Heart left ventricle (tissue), 16 donors: ENCODE measurements around the gene LRIT1. TPM values are rescaled to one million over a fixed set of nuclear protein-coding genes. Genes with fewer than 3 reads are reported as not detected.

Experiments
- ATAC-seq, 4 donors: fragments of 200-7000 bp; cut with Tn5 transposase; one replicate each; pipeline ENCODE4 v1.9.1; 2020 to 2022; ENCODE audit warnings: moderate library complexity in 4 of 4, mild to moderate bottlenecking in 3 of 4, moderate number of reproducible peaks in 1 of 4
- DNase-seq, 5 donors: peaks; one replicate each; pipeline ENCODE4 v3.0.0-alpha.2; 2020
- H3K27ac ChIP-seq, 12 donors: fragments of 200-600 bp; sonication (generic) in 4 of 12; one replicate each; pipeline versions ENCODE4 v1.5.0 to v1.8.0; 2016 to 2022; ENCODE audit warnings: mild to moderate bottlenecking in 2 of 12
- H3K27me3 ChIP-seq, 9 donors: fragments of 200-600 bp; sonication (generic) in 2 of 9; one replicate each; pipeline versions ENCODE4 v1.5.1 to v1.8.0; 2016 to 2022; ENCODE audit warnings: mild to moderate bottlenecking in 3 of 9
- H3K36me3 ChIP-seq, 9 donors: fragments of 200-600 bp; sonication (generic) in 2 of 9; one replicate each; pipeline versions ENCODE4 v1.5.0 to v1.8.0; 2018 to 2022; ENCODE audit warnings: mild to moderate bottlenecking in 2 of 9
- H3K4me1 ChIP-seq, 12 donors: fragments of 200-600 bp; sonication (generic) in 4 of 12; one replicate each; pipeline versions ENCODE4 v1.5.0 to v1.8.0; 2016 to 2022; ENCODE audit warnings: mild to moderate bottlenecking in 3 of 12
- H3K4me3 ChIP-seq, 12 donors: fragments of 200-600 bp; sonication (generic) in 4 of 12; one replicate each; pipeline versions ENCODE4 v1.5.0 to v1.8.0; 2017 to 2022; ENCODE audit warnings: mild to moderate bottlenecking in 9 of 12, moderate library complexity in 4 of 12
- H3K9me3 ChIP-seq, 12 donors: fragments of 200-600 bp; sonication (generic) in 4 of 12; one replicate each; pipeline versions ENCODE4 v1.5.0 to v1.8.0; 2016 to 2022; ENCODE audit warnings: mild to moderate bottlenecking in 1 of 12
- POLR2A ChIP-seq, 2 donors: fragments of 450-650 bp; IDR thresholded peaks; one replicate each; pipeline ENCODE4 v1.6.1; 2017; ENCODE audit warnings: antibody characterized with exemption in 2 of 2, mild to moderate bottlenecking in 2 of 2, moderate library complexity in 2 of 2
- WGBS, 4 donors: extraction: QIAGEN DNeasy Blood & Tissue Kit in 2 of 4; methylation state at CpG; one replicate each; pipeline versions ENCODE4 v1.1.5 to v1.1.7; 2013 to 2018; 5-methylcytosine and 5-hydroxymethylcytosine counted together
- intact Hi-C, 10 donors: fragments of 100-400 bp; cut with DNase I; formaldehyde crosslinking; loops; one replicate each; pipeline versions ENCODE4 v1.11.1 to v1.14.2; 2022
- polyA plus RNA-seq, 2 donors: library from polyadenylated mRNA; stranded (reverse); fragments of 200-250 nt; gene quantifications; one replicate each; pipeline ENCODE4 v1.2.3, GENCODE V29; 2013
- total RNA-seq, 9 donors: library from RNA; depleted of rRNA in 2 of 9; stranded (reverse); fragments of >200 nt in 2 of 9; fragmentation: NEBNext Ultra II Directional in 3 of 9; extraction: Animal tissue kit (Norgen Biotek cat#: 25700) in 3 of 9; gene quantifications; one replicate each; pipeline versions ENCODE4 v1.1.0 to v1.2.4, GENCODE V29; 2016 to 2023
- TF ChIP-seq, protein P1 (sequence below), 12 donors: fragments of 200-600 bp; sonication (generic) in 4 of 12; IDR thresholded peaks; one replicate each; pipeline versions ENCODE4 v1.5.0 to v1.8.0; 2018 to 2022; ENCODE audit warnings: antibody characterized with exemption in 12 of 12, mild to moderate bottlenecking in 5 of 12
- donor health status: ischemic (EF 13 %, LVEDD 7.1; RV severe dilation, severe dysfunction).
- donor health status: healthy with polysubstance abuse.
- donor health status: DM: no; HTN: yes; CAD: no.
- donor health status: DM: no; HTN: no; CAD: no.
- donor health status: ischemic (EF 25% LVEDD 6.9; RV normal size, moderate dysfunction).
- donor health status: ischemic (EF 25% LVEDD 5.7; RV mildly dilated, moderate dysfunction).
- donor health status: healthy.
- donor health status: DM: yes; HTN: yes; CAD: no.
- donor health status: ischemic (EF 35%, LVEDD 5.7; RV mildly dilated, moderate dysfunction).
- donor health status: nonischemic (EF 11% LVEDD 7.7; RV severe dilation, severe dysfunction).
- donor health status: DM: yes; HTN: yes; CAD: no.
- donor health status: PGD.
- donor health status: ischemic (EF 29% LVEDD 5.4; RV normal size, mild dysfunction).
- donor health status: nonischemic (EF 23%, LVEDD 6.1; RV moderate dilation, normal function).

Gene LRIT1
- total and polyA plus RNA-seq, 11 donors: not detected

DNA sequence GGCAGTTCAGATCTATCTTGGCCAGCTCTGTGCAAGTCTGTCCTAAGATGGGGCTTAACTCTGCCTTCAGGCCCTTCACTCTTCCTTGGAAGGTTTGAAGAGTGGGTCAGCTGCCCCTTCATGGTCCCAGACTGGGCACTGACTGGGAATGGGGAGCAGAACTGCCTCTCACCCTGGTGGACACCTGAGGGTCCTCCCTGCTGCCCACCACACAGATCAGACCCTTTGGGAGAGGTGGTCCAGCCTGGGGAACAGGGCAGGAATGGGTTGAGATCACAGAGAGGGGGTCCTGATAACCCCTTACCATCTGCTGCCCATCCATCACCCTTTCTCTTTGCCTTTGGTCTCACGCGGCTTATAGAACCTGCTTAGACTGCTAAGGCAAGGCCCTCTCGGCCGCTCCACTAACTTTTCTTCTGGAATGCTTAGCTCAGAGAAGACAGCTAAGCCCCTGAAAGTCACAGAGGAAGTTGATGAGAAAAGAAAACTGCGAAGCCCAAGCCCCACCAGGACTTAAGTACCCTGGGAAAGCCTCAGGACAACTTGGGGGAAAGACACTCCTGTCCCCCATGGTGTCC, 47.4 kb downstream of the LRIT1 start:
- H3K36me3 ChIP-seq: no peaks in the 10 kb centered on the region
- peaks cover 0 to 26% (median 8%) of the 10 kb centered on the region in 12 donors for H3K4me1 ChIP-seq
- no peak overlapping the region for H3K27ac ChIP-seq
- peak overlapping the region; percentile 28 to 56 (median 50) for H3K4me3 ChIP-seq
- peaks cover 9 to 57% (median 23%) of the 10 kb centered on the region in 9 donors for H3K27me3 ChIP-seq
- H3K9me3 ChIP-seq: no peaks in the 10 kb centered on the region
- TF ChIP-seq, protein P1, sequence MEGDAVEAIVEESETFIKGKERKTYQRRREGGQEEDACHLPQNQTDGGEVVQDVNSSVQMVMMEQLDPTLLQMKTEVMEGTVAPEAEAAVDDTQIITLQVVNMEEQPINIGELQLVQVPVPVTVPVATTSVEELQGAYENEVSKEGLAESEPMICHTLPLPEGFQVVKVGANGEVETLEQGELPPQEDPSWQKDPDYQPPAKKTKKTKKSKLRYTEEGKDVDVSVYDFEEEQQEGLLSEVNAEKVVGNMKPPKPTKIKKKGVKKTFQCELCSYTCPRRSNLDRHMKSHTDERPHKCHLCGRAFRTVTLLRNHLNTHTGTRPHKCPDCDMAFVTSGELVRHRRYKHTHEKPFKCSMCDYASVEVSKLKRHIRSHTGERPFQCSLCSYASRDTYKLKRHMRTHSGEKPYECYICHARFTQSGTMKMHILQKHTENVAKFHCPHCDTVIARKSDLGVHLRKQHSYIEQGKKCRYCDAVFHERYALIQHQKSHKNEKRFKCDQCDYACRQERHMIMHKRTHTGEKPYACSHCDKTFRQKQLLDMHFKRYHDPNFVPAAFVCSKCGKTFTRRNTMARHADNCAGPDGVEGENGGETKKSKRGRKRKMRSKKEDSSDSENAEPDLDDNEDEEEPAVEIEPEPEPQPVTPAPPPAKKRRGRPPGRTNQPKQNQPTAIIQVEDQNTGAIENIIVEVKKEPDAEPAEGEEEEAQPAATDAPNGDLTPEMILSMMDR (IDR thresholded peaks at IDR 0.05): no peak
- TF ChIP-seq POLR2A (IDR thresholded peaks at IDR 0.05): no peak
- 24 to 38% (median 30%) methylated on average over 5 of the region's 5 CpGs for WGBS, 4 donors
- intact Hi-C loops: no loop called here
- DNase-seq (no peak), ATAC-seq (no peak)

DNA sequence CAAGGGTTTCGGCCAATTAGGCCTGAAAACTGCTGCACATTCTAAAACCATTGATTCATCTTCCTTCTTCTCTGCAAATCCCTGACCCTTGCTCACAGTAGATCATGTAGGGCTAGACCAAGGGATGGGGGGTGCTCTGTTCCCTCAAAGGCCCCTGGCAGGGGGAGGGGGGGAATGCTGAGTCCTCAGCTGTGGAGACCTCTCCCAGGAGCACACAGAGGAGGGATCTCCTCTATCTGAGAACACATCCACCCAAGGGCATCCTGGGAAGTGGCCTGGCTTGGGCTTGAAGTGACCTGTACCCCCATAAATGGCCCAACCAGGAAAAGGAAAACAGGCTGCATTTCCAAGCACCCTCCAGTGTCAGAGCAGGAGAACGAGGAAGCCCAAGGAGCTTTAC, 48.0 kb downstream of the LRIT1 start:
- Histone ChIP-seq H3K9me3 (no peaks in the 10 kb centered on the region), H3K27me3 (peaks cover 9 to 61% (median 23%) of the 10 kb centered on the region in 9 donors), H3K27ac (no peak overlapping the region), H3K36me3 (no peaks in the 10 kb centered on the region), H3K4me1 (peaks cover 0 to 26% (median 8%) of the 10 kb centered on the region in 12 donors), H3K4me3 (no peak overlapping the region)
- 88 to 95% (median 92%) methylated on average over 2 of the region's 2 CpGs for WGBS, 4 donors
- TF ChIP-seq, protein P1 (IDR thresholded peaks at IDR 0.05): no peak
- TF ChIP-seq POLR2A (IDR thresholded peaks at IDR 0.05): no peak
- no peak for ATAC-seq
- no peak for DNase-seq
- intact Hi-C loops: no loop called here

DNA sequence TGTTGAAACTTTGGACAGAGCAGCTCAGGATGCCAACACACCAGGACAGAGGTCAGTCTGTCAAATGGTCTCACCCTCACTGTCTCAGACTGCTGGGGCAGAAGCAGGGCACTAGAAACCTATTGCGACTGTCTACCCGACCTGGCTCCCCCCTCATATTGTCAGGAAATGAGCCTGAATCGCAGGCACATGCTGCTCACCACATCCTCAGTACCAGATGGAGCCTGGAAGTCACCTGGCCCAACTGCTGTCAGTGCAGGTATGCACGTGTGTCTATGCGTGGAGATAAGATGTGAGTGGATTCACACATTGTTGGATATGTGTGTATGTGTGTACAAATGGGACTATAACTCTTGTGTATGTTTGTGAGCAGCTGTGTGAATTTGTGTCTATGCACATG, 50.2 kb downstream of the LRIT1 start:
- no peaks in the 10 kb centered on the region for H3K36me3 ChIP-seq
- H3K27ac ChIP-seq: no peak overlapping the region
- no peak for DNase-seq
- no peak for ATAC-seq
- no peaks in the 10 kb centered on the region for H3K9me3 ChIP-seq
- H3K27me3 ChIP-seq: peaks cover 9 to 50% (median 23%) of the 10 kb centered on the region in 9 donors
- no peak overlapping the region for H3K4me3 ChIP-seq
- TF ChIP-seq, protein P1 (IDR thresholded peaks at IDR 0.05): no peak
- no peak for TF ChIP-seq POLR2A (IDR thresholded peaks at IDR 0.05)
- WGBS, 4 donors: 71 to 95% (median 74%) methylated on average over 2 to 5 of the region's 5 CpGs
- peaks cover 0 to 18% (median 8%) of the 10 kb centered on the region in 12 donors for H3K4me1 ChIP-seq
- intact Hi-C loops: no loop called here

DNA sequence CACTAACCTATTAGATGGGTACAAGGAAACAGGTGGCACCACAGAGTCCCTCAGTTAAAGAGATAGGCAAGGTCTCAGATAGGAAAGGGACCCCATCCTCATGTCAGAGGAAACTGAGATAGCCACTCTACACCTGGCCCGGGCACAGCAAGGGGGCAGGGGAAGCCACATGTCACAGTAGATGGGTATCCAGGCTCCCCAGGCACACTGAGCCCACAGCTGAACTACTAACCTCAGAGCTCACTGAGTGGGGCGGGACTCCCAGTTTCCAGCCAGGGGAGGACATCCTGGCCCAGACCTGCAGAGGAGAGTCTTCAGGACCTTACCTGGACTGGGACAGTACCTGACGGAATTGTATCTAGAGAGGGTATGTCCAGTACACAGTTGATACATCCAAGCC, 50.7 kb downstream of the LRIT1 start:
- no peaks in the 10 kb centered on the region for H3K36me3 ChIP-seq
- H3K9me3 ChIP-seq: no peaks in the 10 kb centered on the region
- intact Hi-C loops: no loop called here
- DNase-seq: no peak
- H3K27me3 ChIP-seq: peaks cover 9 to 45% (median 19%) of the 10 kb centered on the region in 9 donors
- H3K4me1 ChIP-seq: peaks cover 0 to 18% (median 8%) of the 10 kb centered on the region in 12 donors
- H3K4me3 ChIP-seq: no peak overlapping the region
- no peak for ATAC-seq
- 85 to 97% (median 87%) methylated on average over 2 to 3 of the region's 3 CpGs for WGBS, 4 donors
- H3K27ac ChIP-seq: no peak overlapping the region
- TF ChIP-seq, protein P1 (IDR thresholded peaks at IDR 0.05): no peak
- TF ChIP-seq POLR2A (IDR thresholded peaks at IDR 0.05): no peak
